Testis (tissue), 2 donors: ENCODE results near the gene UBR2.

ENCODE experiments used
- POLR2A ChIP-seq: fragments of 450-650 bp; IDR thresholded peaks from one replicate; pipeline ENCODE4 v1.6.1; 2017; ENCODE audit warnings: antibody characterized with exemption, mild to moderate bottlenecking, moderate library complexity
- TF ChIP-seq, protein P1 (sequence below), 3 experiments: fragments of 450-650 bp in 2 of 3; fragments of 200-600 bp in 1 of 3; sonication (generic) in 1 of 3; IDR thresholded peaks; one replicate each; pipeline ENCODE4 v1.5.1; 2016 to 2019; ENCODE audit warnings: antibody characterized with exemption in 3 of 3, mild to moderate bottlenecking in 2 of 3, moderate library complexity in 1 of 3

DNA sequence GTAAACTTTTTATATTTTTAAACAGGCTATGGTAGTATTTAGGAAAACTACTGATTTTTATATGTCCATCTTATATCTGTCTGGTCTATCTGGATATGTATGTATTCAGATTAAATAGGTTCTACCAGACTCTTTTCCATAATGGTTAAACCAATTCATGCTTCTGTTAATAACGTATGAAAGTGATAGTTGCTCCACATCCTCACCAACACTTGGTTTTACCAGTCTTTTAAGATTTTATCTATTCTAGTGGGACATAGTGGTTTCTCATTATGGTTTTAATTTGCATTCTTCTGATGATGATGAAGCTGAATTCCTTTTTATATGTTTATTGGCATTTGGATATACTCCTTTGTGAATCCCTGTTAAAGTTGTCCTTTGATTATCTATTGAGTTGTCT, 56.1 kb downstream of the UBR2 start:
- TF ChIP-seq, protein P1, sequence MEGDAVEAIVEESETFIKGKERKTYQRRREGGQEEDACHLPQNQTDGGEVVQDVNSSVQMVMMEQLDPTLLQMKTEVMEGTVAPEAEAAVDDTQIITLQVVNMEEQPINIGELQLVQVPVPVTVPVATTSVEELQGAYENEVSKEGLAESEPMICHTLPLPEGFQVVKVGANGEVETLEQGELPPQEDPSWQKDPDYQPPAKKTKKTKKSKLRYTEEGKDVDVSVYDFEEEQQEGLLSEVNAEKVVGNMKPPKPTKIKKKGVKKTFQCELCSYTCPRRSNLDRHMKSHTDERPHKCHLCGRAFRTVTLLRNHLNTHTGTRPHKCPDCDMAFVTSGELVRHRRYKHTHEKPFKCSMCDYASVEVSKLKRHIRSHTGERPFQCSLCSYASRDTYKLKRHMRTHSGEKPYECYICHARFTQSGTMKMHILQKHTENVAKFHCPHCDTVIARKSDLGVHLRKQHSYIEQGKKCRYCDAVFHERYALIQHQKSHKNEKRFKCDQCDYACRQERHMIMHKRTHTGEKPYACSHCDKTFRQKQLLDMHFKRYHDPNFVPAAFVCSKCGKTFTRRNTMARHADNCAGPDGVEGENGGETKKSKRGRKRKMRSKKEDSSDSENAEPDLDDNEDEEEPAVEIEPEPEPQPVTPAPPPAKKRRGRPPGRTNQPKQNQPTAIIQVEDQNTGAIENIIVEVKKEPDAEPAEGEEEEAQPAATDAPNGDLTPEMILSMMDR (IDR thresholded peaks at IDR 0.05) = no peak
- TF ChIP-seq POLR2A = no peak
